Measurements from ENCODE around the gene BMP5. TPM values are rescaled to one million over a fixed set of nuclear protein-coding genes. Genes with fewer than 3 reads are reported as not detected.
A peak's percentile ranks its signal among the peaks of the same experiment; 100 is the strongest.

The BMP5 gene
- total and polyA plus RNA-seq, 2 of the 8 experiments (the other 6 are each of a cell fraction or from before 2014, with no cell fraction given), result 0.02 TPM; not detected in 1

DNA sequence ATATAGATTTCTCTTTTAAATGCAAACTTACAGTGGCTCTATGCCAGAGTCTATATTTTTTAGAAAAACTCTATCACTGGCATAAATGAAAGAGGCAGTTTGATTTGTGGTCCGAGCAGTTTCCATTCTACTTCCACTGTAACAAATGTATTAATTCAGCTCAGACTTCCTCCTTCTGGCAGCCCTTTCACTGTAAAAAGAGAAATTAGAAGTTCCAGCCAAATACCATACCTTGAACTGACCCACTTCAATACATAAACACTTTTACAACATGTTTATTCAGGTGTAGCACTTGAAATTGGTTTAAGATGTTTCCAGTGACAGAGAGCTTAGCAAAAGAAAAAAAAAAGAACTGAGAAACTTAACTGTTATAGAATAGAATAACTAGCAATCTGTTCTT, 99.3 kb downstream of the BMP5 start (continued):
- no peak for TF ChIP-seq CBX8 (IDR thresholded peaks at IDR 0.05; ENCODE audit: borderline replicate concordance, low read depth, low read length)

DNA sequence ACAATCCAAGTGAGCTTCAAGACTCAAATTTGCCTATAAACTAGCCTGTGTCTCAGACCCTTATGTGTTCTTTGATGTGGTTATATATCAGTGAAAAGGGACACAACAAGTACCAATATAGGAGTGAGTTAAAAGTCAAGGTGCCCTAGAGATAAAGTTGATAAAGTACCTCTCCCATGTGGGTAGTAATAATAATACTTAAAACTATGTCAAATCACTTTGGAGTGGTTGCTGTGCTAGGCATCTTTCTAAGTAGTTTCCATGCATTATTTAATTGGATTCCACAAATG, 100.4 kb downstream of the BMP5 start:
- no peak overlapping the region for H4K8ac ChIP-seq (ENCODE audit: extremely low read depth, insufficient read depth, low read length)
- no peak overlapping the region for H3K18ac ChIP-seq (ENCODE audit: extremely low read depth, low read length)
- H4K91ac ChIP-seq (replicated peaks; ENCODE audit: insufficient read length, low read length), result no peak overlapping the region
- no peaks in the 10 kb centered on the region for H3K79me1 ChIP-seq (ENCODE audit: low read depth, low read length)
- H4K5ac ChIP-seq (ENCODE audit: insufficient read length, low read depth, low read length), result no peak overlapping the region
- no peaks in the 10 kb centered on the region for H3K23me2 ChIP-seq (ENCODE audit: low read depth, low read length)
- H2AK5ac ChIP-seq (ENCODE audit: low read depth, low read length), result no peak overlapping the region
- H3K4me1 ChIP-seq (replicated peaks in 1 of 4; ENCODE audit: control insufficient read depth in 3 of 4, insufficient read depth in 4 of 4, low read length in 3 of 4), result peaks cover 0 to 4% (median 3%) of the 10 kb centered on the region in 4 experiments; a peak in 3 of 7 replicates
- H3K14ac ChIP-seq (ENCODE audit: insufficient read length), result no peak overlapping the region
- no peaks in the 10 kb centered on the region for H3K79me2 ChIP-seq (ENCODE audit: control insufficient read depth in 1 of 2, insufficient read depth in 2 of 2, low read length in 2 of 2)
- no peak for FAIRE-seq
- H3K27me3 ChIP-seq (replicated peaks in 1 of 4; ENCODE audit: control insufficient read depth in 3 of 4, extremely low read depth in 1 of 4, insufficient read depth in 3 of 4, low read length in 3 of 4), result no peaks in the 10 kb centered on the region
- H3K4me3 ChIP-seq (ENCODE audit: extremely low read depth in 1 of 4, insufficient read depth in 2 of 4, low read depth in 3 of 4, low read length in 4 of 4), result peak overlapping the region in 1 of 4 experiments; percentile 12; a peak in 1 of 8 replicates
- H3K23ac ChIP-seq (ENCODE audit: insufficient read length), result no peak overlapping the region
- no peaks in the 10 kb centered on the region for H3K9me3 ChIP-seq (ENCODE audit: insufficient read depth in 2 of 2, low read depth in 1 of 2, low read length in 1 of 2)
- no peaks in the 10 kb centered on the region for H3K36me3 ChIP-seq (ENCODE audit: control insufficient read depth in 2 of 4, insufficient read depth in 4 of 4, low read length in 3 of 4)
- ChIA-PET POLR2A (ENCODE audit: partially characterized antibody) (no interaction called here), CTCF (ENCODE audit: partially characterized antibody) (interaction anchor here (0.6 kb wide), 1 partner anchor 260 kb away, joined by 3 read pairs; no protein-coding TSS in a partner anchor)
- H3K4ac ChIP-seq (replicated peaks; ENCODE audit: insufficient read length, low read depth, low read length), result no peak overlapping the region
- H2BK20ac ChIP-seq (ENCODE audit: low read length), result no peak overlapping the region
- no peak overlapping the region for H2BK120ac ChIP-seq (replicated peaks; ENCODE audit: low read depth, low read length)
- no peak overlapping the region for H2BK12ac ChIP-seq (ENCODE audit: low read depth, low read length)
- H2BK5ac ChIP-seq (ENCODE audit: low read depth, low read length), result no peak overlapping the region
- no peak overlapping the region for H3K56ac ChIP-seq (replicated peaks; ENCODE audit: insufficient read length, low read depth, low read length)
- H2BK15ac ChIP-seq (ENCODE audit: low read length), result no peak overlapping the region
- no peak overlapping the region for H3K27ac ChIP-seq (ENCODE audit: low read depth, low read length)
- no peak overlapping the region for H3K4me2 ChIP-seq (ENCODE audit: insufficient read depth in 1 of 2, low read depth in 2 of 2, low read length in 2 of 2)
- H4K20me1 ChIP-seq (replicated peaks in 1 of 2; ENCODE audit: control insufficient read depth in 1 of 2, insufficient read depth in 2 of 2, low read length in 2 of 2), result no peaks in the 10 kb centered on the region
- no peak for DNase-seq (ENCODE audit: low read depth in 1 of 2, low spot score in 2 of 2)
- no peak overlapping the region for H3K9ac ChIP-seq (replicated peaks in 1 of 4; ENCODE audit: extremely low read depth in 1 of 4, low read depth in 3 of 4, low read length in 3 of 4)
- no peak overlapping the region for H2AFZ ChIP-seq (ENCODE audit: low read length)
- TF ChIP-seq, protein P1, sequence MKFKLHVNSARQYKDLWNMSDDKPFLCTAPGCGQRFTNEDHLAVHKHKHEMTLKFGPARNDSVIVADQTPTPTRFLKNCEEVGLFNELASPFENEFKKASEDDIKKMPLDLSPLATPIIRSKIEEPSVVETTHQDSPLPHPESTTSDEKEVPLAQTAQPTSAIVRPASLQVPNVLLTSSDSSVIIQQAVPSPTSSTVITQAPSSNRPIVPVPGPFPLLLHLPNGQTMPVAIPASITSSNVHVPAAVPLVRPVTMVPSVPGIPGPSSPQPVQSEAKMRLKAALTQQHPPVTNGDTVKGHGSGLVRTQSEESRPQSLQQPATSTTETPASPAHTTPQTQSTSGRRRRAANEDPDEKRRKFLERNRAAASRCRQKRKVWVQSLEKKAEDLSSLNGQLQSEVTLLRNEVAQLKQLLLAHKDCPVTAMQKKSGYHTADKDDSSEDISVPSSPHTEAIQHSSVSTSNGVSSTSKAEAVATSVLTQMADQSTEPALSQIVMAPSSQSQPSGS (IDR thresholded peaks at IDR 0.05; ENCODE audit: low read length), result no peak
- TF ChIP-seq, protein P2, sequence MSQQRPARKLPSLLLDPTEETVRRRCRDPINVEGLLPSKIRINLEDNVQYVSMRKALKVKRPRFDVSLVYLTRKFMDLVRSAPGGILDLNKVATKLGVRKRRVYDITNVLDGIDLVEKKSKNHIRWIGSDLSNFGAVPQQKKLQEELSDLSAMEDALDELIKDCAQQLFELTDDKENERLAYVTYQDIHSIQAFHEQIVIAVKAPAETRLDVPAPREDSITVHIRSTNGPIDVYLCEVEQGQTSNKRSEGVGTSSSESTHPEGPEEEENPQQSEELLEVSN (IDR thresholded peaks at IDR 0.05), result no peak
- no peak for TF ChIP-seq RXRA (IDR thresholded peaks at IDR 0.05; ENCODE audit: insufficient read depth, low read depth, low read length)
- TF ChIP-seq ASH2L (IDR thresholded peaks at IDR 0.05; ENCODE audit: low read length), result no peak
- no peak for TF ChIP-seq BCL11A (IDR thresholded peaks at IDR 0.05; ENCODE audit: low read depth in 2 of 2, low read length in 2 of 2)
